H1 (cell line): ENCODE measurements around the gene SCYL3. TPM values are rescaled to one million over a fixed set of nuclear protein-coding genes. Genes with fewer than 3 reads are reported as not detected.

ENCODE experiments used
- CTCF ChIA-PET: fragments of 300-600 bp; sonication (Branson Sonifier 250); formaldehyde crosslinking; loops from one replicate; lab custom pipeline; 2021; ENCODE audit not compliant: partially characterized antibody; lab: Charles Lee
- POLR2A ChIA-PET: fragments of 300-600 bp; sonication (Branson Sonifier 250); formaldehyde crosslinking; loops from one replicate; lab custom pipeline; 2021; ENCODE audit warnings: inconsistent platforms; ENCODE audit not compliant: partially characterized antibody; lab: Charles Lee
- DNase-seq, 2 experiments: peaks; one replicate each; pipeline versions ENCODE4 v3.0.0 to v3.0.0-alpha.2; 2010 to 2022; ENCODE audit warnings: low spot score in 2 of 2, low read depth in 1 of 2, mixed read lengths in 1 of 2
- FAIRE-seq: peaks from 2 replicates; lab custom pipeline; 2011; peaks lifted over from hg19 to GRCh38; lab: Jason Lieb, UNC
- H2AFZ ChIP-seq: 2 replicates; pipeline ENCODE4 v1.8.1; 2012; ENCODE audit warnings: low read length, inconsistent platforms
- H2AK5ac ChIP-seq: 2 replicates; pipeline ENCODE4 v1.6.1; 2013; ENCODE audit warnings: low read depth, low read length
- H2BK120ac ChIP-seq: replicated peaks from 2 replicates; pipeline ENCODE3; 2013; ENCODE audit warnings: low read depth, low read length, inconsistent platforms
- H2BK12ac ChIP-seq: 2 replicates; pipeline ENCODE4 v1.6.1; 2013; ENCODE audit warnings: low read depth, low read length
- H2BK15ac ChIP-seq: 2 replicates; pipeline ENCODE4 v1.6.1; 2013; ENCODE audit warnings: low read length
- H2BK20ac ChIP-seq: 2 replicates; pipeline ENCODE4 v1.6.1; 2013; ENCODE audit warnings: low read length
- H2BK5ac ChIP-seq: 2 replicates; pipeline ENCODE4 v1.6.1; 2013; ENCODE audit warnings: low read depth, low read length
- H3K14ac ChIP-seq: 2 replicates; pipeline ENCODE4 v1.6.1; 2013; ENCODE audit warnings: inconsistent platforms; ENCODE audit not compliant: insufficient read length
- H3K18ac ChIP-seq: 2 replicates; pipeline ENCODE4 v1.6.1; 2013; ENCODE audit warnings: low read length; ENCODE audit errors: extremely low read depth
- H3K23ac ChIP-seq: 2 replicates; pipeline ENCODE4 v1.6.1; 2013; ENCODE audit warnings: inconsistent platforms; ENCODE audit not compliant: insufficient read length
- H3K23me2 ChIP-seq: 2 replicates; pipeline ENCODE4 v1.6.1; 2013; ENCODE audit warnings: low read depth, low read length
- H3K27ac ChIP-seq: 2 replicates; pipeline ENCODE4 v1.6.1; 2011; ENCODE audit warnings: low read depth, low read length, inconsistent platforms
- H3K27me3 ChIP-seq, 4 experiments: replicated peaks in 1 of 4; 1 replicate in 1 of 4; 2 replicates in 3 of 4; pipeline versions ENCODE4 v1.6.1 to v1.8.1; 2011 to 2013; ENCODE audit warnings: low read length in 3 of 4, mild to moderate bottlenecking in 3 of 4, inconsistent platforms in 2 of 4, mixed read lengths in 2 of 4, moderate library complexity in 1 of 4; ENCODE audit not compliant: control insufficient read depth in 3 of 4, insufficient read depth in 3 of 4; ENCODE audit errors: extremely low read depth in 1 of 4
- H3K36me3 ChIP-seq, 4 experiments: 2 replicates each; pipeline versions ENCODE4 v1.6.1 to v1.8.1; 2011 to 2013; ENCODE audit warnings: mild to moderate bottlenecking in 4 of 4, low read length in 3 of 4, moderate library complexity in 2 of 4, control low read depth in 1 of 4, inconsistent platforms in 1 of 4; ENCODE audit not compliant: insufficient read depth in 4 of 4, control insufficient read depth in 2 of 4
- H3K4ac ChIP-seq: replicated peaks from 2 replicates; pipeline ENCODE3; 2013; ENCODE audit warnings: low read length, low read depth, mixed read lengths, inconsistent platforms; ENCODE audit not compliant: insufficient read length
- H3K4me1 ChIP-seq, 4 experiments: replicated peaks in 1 of 4; 1 replicate in 1 of 4; 2 replicates in 3 of 4; pipeline versions ENCODE4 v1.6.1 to v1.8.1; 2011 to 2013; ENCODE audit warnings: low read length in 3 of 4, inconsistent platforms in 2 of 4, mixed read lengths in 1 of 4; ENCODE audit not compliant: insufficient read depth in 4 of 4, control insufficient read depth in 3 of 4
- H3K4me2 ChIP-seq, 2 experiments: 2 replicates each; pipeline versions ENCODE4 v1.6.1 to v1.8.1; 2011 to 2013; ENCODE audit warnings: low read depth in 2 of 2, low read length in 2 of 2, control low read depth in 1 of 2, inconsistent platforms in 1 of 2, mild to moderate bottlenecking in 1 of 2; ENCODE audit not compliant: insufficient read depth in 1 of 2
- H3K4me3 ChIP-seq, 4 experiments: fragments of 200-600, 300-600 bp in 1 of 4; sonication (generic), shearing (Covaris generic), sonication (Bioruptor Twin) in 1 of 4; 2 replicates each; pipeline versions ENCODE4 v1.5.1 to v1.8.1; 2011 to 2016; ENCODE audit warnings: low read length in 4 of 4, low read depth in 3 of 4, control low read depth in 2 of 4, inconsistent platforms in 2 of 4, mild to moderate bottlenecking in 2 of 4, mixed read lengths in 1 of 4, moderate library complexity in 1 of 4; ENCODE audit not compliant: insufficient read depth in 2 of 4; ENCODE audit errors: extremely low read depth in 1 of 4
- H3K56ac ChIP-seq: replicated peaks from 2 replicates; pipeline ENCODE3; 2013; ENCODE audit warnings: low read depth, mild to moderate bottlenecking, mixed read lengths, low read length, inconsistent platforms; ENCODE audit not compliant: insufficient read length
- H3K79me1 ChIP-seq: 2 replicates; pipeline ENCODE4 v1.6.1; 2013; ENCODE audit warnings: low read depth, low read length, control low read depth
- H3K79me2 ChIP-seq, 2 experiments: 2 replicates each; pipeline versions ENCODE4 v1.6.1 to v1.8.1; 2012 to 2013; ENCODE audit warnings: low read length in 2 of 2, mild to moderate bottlenecking in 2 of 2, inconsistent platforms in 1 of 2; ENCODE audit not compliant: insufficient read depth in 2 of 2, control insufficient read depth in 1 of 2
- H3K9ac ChIP-seq, 4 experiments: replicated peaks in 1 of 4; 1 replicate in 1 of 4; 2 replicates in 3 of 4; pipeline versions ENCODE4 v1.6.1 to v1.8.1; 2011 to 2013; ENCODE audit warnings: low read depth in 3 of 4, low read length in 3 of 4, control low read depth in 2 of 4, mild to moderate bottlenecking in 2 of 4, moderate library complexity in 2 of 4, inconsistent platforms in 1 of 4; ENCODE audit errors: extremely low read depth in 1 of 4
- H3K9me3 ChIP-seq, 2 experiments: 2 replicates each; pipeline versions ENCODE4 v1.6.1 to v1.8.1; 2012 to 2013; ENCODE audit warnings: mild to moderate bottlenecking in 2 of 2, moderate library complexity in 2 of 2, control low read depth in 1 of 2, inconsistent platforms in 1 of 2, low read depth in 1 of 2, low read length in 1 of 2, mixed read lengths in 1 of 2; ENCODE audit not compliant: insufficient read depth in 2 of 2
- H4K20me1 ChIP-seq, 2 experiments: replicated peaks in 1 of 2; 2 replicates each; pipeline versions ENCODE3 to v1.8.1; 2011 to 2013; ENCODE audit warnings: inconsistent platforms in 2 of 2, low read length in 2 of 2, mild to moderate bottlenecking in 1 of 2; ENCODE audit not compliant: insufficient read depth in 2 of 2, control insufficient read depth in 1 of 2
- H4K5ac ChIP-seq: 2 replicates; pipeline ENCODE4 v1.6.1; 2013; ENCODE audit warnings: low read length, low read depth, mixed read lengths, inconsistent platforms; ENCODE audit not compliant: insufficient read length
- H4K8ac ChIP-seq: 2 replicates; pipeline ENCODE4 v1.8.0; 2013; ENCODE audit warnings: mild to moderate bottlenecking, moderate library complexity, low read length, inconsistent platforms; ENCODE audit not compliant: insufficient read depth; ENCODE audit errors: extremely low read depth
- H4K91ac ChIP-seq: replicated peaks from 2 replicates; pipeline ENCODE3; 2013; ENCODE audit warnings: low read length, mixed read lengths, inconsistent platforms; ENCODE audit not compliant: insufficient read length
- ASH2L ChIP-seq: fragments of 200-600, 300-600 bp; sonication (generic); IDR thresholded peaks from one replicate; pipeline ENCODE4 v1.7.1; 2017; ENCODE audit warnings: low read length
- CREB1 ChIP-seq: IDR thresholded peaks from 2 replicates; pipeline ENCODE4 v1.6.1; 2012; ENCODE audit warnings: inconsistent platforms
- GABPA ChIP-seq: IDR thresholded peaks from 2 replicates; pipeline ENCODE4 v1.6.1; 2011; ENCODE audit warnings: mild to moderate bottlenecking, low read length, moderate library complexity, borderline replicate concordance; ENCODE audit not compliant: insufficient read depth
- HDAC2 ChIP-seq, 2 experiments: fragments of 300-600 bp in 1 of 2; sonication (generic) in 1 of 2; IDR thresholded peaks; 2 replicates each; pipeline ENCODE4 v1.6.1; 2011 to 2012; ENCODE audit warnings: low read depth in 2 of 2, low read length in 2 of 2, mild to moderate bottlenecking in 2 of 2, moderate library complexity in 2 of 2, borderline replicate concordance in 1 of 2, inconsistent platforms in 1 of 2
- KDM5A ChIP-seq: fragments of 200-600 bp; IDR thresholded peaks from 2 replicates; pipeline ENCODE4 v1.7.1; 2012; ENCODE audit warnings: mild to moderate bottlenecking, low read length, inconsistent platforms, mixed read lengths
- MAX ChIP-seq: IDR thresholded peaks from 2 replicates; pipeline ENCODE4 v1.6.1; 2012; ENCODE audit warnings: inconsistent platforms
- RBBP5 ChIP-seq: IDR thresholded peaks from 2 replicates; pipeline ENCODE4 v1.7.1; 2012; ENCODE audit warnings: low read depth, mild to moderate bottlenecking, inconsistent platforms, low read length, moderate library complexity, borderline replicate concordance
- SP1 ChIP-seq: IDR thresholded peaks from 2 replicates; pipeline ENCODE4 v1.6.1; 2011; ENCODE audit warnings: low read depth, low read length
- TCF12 ChIP-seq: IDR thresholded peaks from 2 replicates; pipeline ENCODE4 v1.6.1; 2011; ENCODE audit warnings: low read depth, mild to moderate bottlenecking, low read length
- USF2 ChIP-seq: IDR thresholded peaks from 2 replicates; pipeline ENCODE4 v1.6.1; 2011; ENCODE audit warnings: low read length, improper control_type of control experiment
- WGBS, 2 experiments: shearing (Covaris generic) in 1 of 2; methylation state at CpG; one replicate each; pipeline versions ENCODE4 v1.1.6 to v1.1.7; 2013 to 2015; ENCODE audit warnings: low lambda C conversion rate in 2 of 2, mixed read lengths in 2 of 2, inconsistent platforms in 1 of 2, low coverage in 1 of 2, missing lambda C conversion rate in 1 of 2; ENCODE audit not compliant: insufficient replicate concordance in 2 of 2, insufficient coverage in 1 of 2, insufficient read length in 1 of 2; ENCODE audit errors: extremely low coverage in 1 of 2, missing lambda C conversion rate in 1 of 2; 5-methylcytosine and 5-hydroxymethylcytosine counted together
- polyA plus RNA-seq, 7 experiments: library from polyadenylated mRNA; depleted of rRNA in 3 of 7; stranded (reverse) in 5 of 7; unstranded in 2 of 7; fragments of >200 nt in 5 of 7; fragments of 200-250 nt in 2 of 7; gene quantifications; 1 replicate in 5 of 7; 2 replicates in 1 of 7; 4 replicates in 1 of 7; pipeline versions ENCODE4 v1.2.1 to v1.2.3, GENCODE V29; 2011 to 2013; ENCODE audit warnings: missing spikeins in 2 of 7, mixed read lengths in 2 of 7
- total RNA-seq: library from RNA; stranded (reverse); fragmentation: NEBNext Ultra II Directional; extraction: Animal tissue kit (Norgen Biotek cat#: 25700); gene quantifications from 2 replicates; pipeline ENCODE4 v1.2.1, GENCODE V29; 2021

Gene SCYL3
- total and polyA plus RNA-seq, 2 of the 8 experiments (the other 6 are each of a cell fraction or from before 2014, with no cell fraction given), result 2.7 to 5.3 TPM

GRCh38 chr1:169877800-169878491 lies 15.8 kb downstream of the SCYL3 start:
- no peak overlapping the region for H3K27ac ChIP-seq
- H3K9me3 ChIP-seq, result peaks cover 0 to 8% of the 10 kb centered on the region in 2 experiments; a peak in 2 of 4 replicates
- DNase-seq, result no peak

More at GRCh38 chr1:169877800-169878491, 15.8 kb downstream of the SCYL3 start:
- TF ChIP-seq RBBP5 (no peak), ASH2L (no peak), GABPA (no peak), HDAC2 (IDR thresholded peaks at IDR 0.05; ENCODE audit: borderline replicate concordance in 1 of 2, low read depth in 2 of 2, low read length in 2 of 2) (no peak), KDM5A (no peak), USF2 (no peak), TCF12 (no peak), MAX (no peak), CREB1 (no peak), SP1 (no peak)
- Histone ChIP-seq H2AK5ac (no peak overlapping the region), H3K56ac (no peak overlapping the region), H3K4me3 (no peak overlapping the region), H2BK12ac (no peak overlapping the region), H4K8ac (no peak overlapping the region), H3K79me1 (no peaks in the 10 kb centered on the region), H3K23ac (no peak overlapping the region), H4K91ac (no peak overlapping the region), H3K18ac (no peak overlapping the region), H3K23me2 (no peaks in the 10 kb centered on the region; the same call in 1 of the 2 replicates), H3K9ac (no peak overlapping the region), H2BK20ac (no peak overlapping the region), H3K36me3 (peaks cover 1 to 27% (median 14%) of the 10 kb centered on the region in 4 experiments; a peak in 7 of 8 replicates), H2BK120ac (no peak overlapping the region), H3K4ac (no peak overlapping the region), H3K27me3 (no peaks in the 10 kb centered on the region), H3K79me2 (0 out of 4 replicates have a peak, but pooled peaks cover 0 to 4% of the 10 kb centered on the region in 2 experiments), H3K4me1 (no peaks in the 10 kb centered on the region), H4K20me1 (no peaks in the 10 kb centered on the region), H4K5ac (no peak overlapping the region), H2BK5ac (no peak overlapping the region), H3K4me2 (no peak overlapping the region), H3K14ac (no peak overlapping the region), H2BK15ac (no peak overlapping the region), H2AFZ (no peak overlapping the region)
- no peak for FAIRE-seq
- CTCF ChIA-PET, result interaction anchor here (1.5 kb wide), 1 partner anchor 10 kb away, joined by 5 read pairs; no protein-coding TSS in a partner anchor
- POLR2A ChIA-PET, result no interaction called here
- 93% methylated on average over 2 of the region's 2 CpGs; no CpG with 5 or more reads in 1 of the 2 experiments for WGBS, 2 experiments
